ENCODE results near the gene HSBP1. TPM values are rescaled to one million over a fixed set of nuclear protein-coding genes. Genes with fewer than 3 reads are reported as not detected.

Gene HSBP1
- total RNA-seq, 1 experiment from 2014 or later = 197 TPM

GRCh38 chr16:83789642-83790401 is 18.0 kb upstream of the HSBP1 start:
- ATAC-seq (no peak), DNase-seq (ENCODE audit: low spot score) (no peak)
- H3K27me3 Mint-ChIP-seq (ENCODE audit: low read depth) = no peaks in the 10 kb centered on the region
- no peak overlapping the region for H3K27ac Mint-ChIP-seq
- H3K4me1 Mint-ChIP-seq = peaks cover 9% of the 10 kb centered on the region
- ChIA-PET POLR2A (no interaction called here), CTCF (interaction anchor here (0.6 kb wide), 1 partner anchor 11 kb away, joined by 3 read pairs; no protein-coding TSS in a partner anchor)
- no peak overlapping the region for H3K4me3 Mint-ChIP-seq
- TF ChIP-seq ZNF396 (CRISPR knock-in tag; IDR thresholded peaks at IDR 0.05; ENCODE audit: borderline replicate concordance) = no peak
- no peak for TF ChIP-seq ZNF423 (CRISPR knock-in tag; IDR thresholded peaks at IDR 0.05)
- no peak for TF ChIP-seq NFE2L1 (CRISPR knock-in tag; IDR thresholded peaks at IDR 0.05)
- TF ChIP-seq USF2 (CRISPR knock-in tag; IDR thresholded peaks at IDR 0.05) = no peak
- TF ChIP-seq ATF2 (CRISPR knock-in tag; IDR thresholded peaks at IDR 0.05; ENCODE audit: borderline replicate concordance, low read depth) = no peak
- H3K36me3 Mint-ChIP-seq = peaks cover 7% of the 10 kb centered on the region
- H3K9me3 Mint-ChIP-seq = peaks cover 9% of the 10 kb centered on the region

- TF ChIP-seq EMX1 (CRISPR knock-in tag; IDR thresholded peaks at IDR 0.05) (no peak), FOXP4 (CRISPR knock-in tag; IDR thresholded peaks at IDR 0.05) (no peak), CDX4 (CRISPR knock-in tag; IDR thresholded peaks at IDR 0.05; ENCODE audit: borderline replicate concordance) (no peak), ZNF219 (CRISPR knock-in tag; IDR thresholded peaks at IDR 0.05; ENCODE audit: borderline replicate concordance) (no peak), ZNF281 (CRISPR knock-in tag; IDR thresholded peaks at IDR 0.05) (no peak), ELF4 (CRISPR knock-in tag; IDR thresholded peaks at IDR 0.05; ENCODE audit: low read depth) (no peak), SP1 (CRISPR knock-in tag; conservative IDR thresholded peaks at IDR 0.05) (no peak), NFATC4 (CRISPR knock-in tag; IDR thresholded peaks at IDR 0.05) (no peak), TP53 (CRISPR knock-in tag; IDR thresholded peaks at IDR 0.05) (no peak), HMGXB4 (CRISPR knock-in tag; IDR thresholded peaks at IDR 0.05) (no peak)
- H3K4me3 Mint-ChIP-seq = no peak overlapping the region
- no peak overlapping the region for H3K27ac Mint-ChIP-seq
- H3K4me1 Mint-ChIP-seq = peaks cover 12% of the 10 kb centered on the region
- no peak for ATAC-seq
- no peak for DNase-seq (ENCODE audit: low spot score)
- H3K36me3 Mint-ChIP-seq = peaks cover 7% of the 10 kb centered on the region
- ChIA-PET POLR2A (interaction anchor here (0.7 kb wide), 1 partner anchor 68 kb away, joined by 5 read pairs; no protein-coding TSS in a partner anchor), CTCF (no interaction called here)
- H3K9me3 Mint-ChIP-seq = peaks cover 9% of the 10 kb centered on the region
- H3K27me3 Mint-ChIP-seq (ENCODE audit: low read depth) = no peaks in the 10 kb centered on the region
These were observed 15.9 kb upstream of the HSBP1 start for GRCh38 chr16:83791916-83792315.

Measured in WTC11 (cell line).